GM12891 (cell line): Measurements from ENCODE around the gene ZNF548.

Experiments
- DNase-seq: peaks from one replicate; pipeline ENCODE4 v3.0.0; 2011; ENCODE audit warnings: low spot score; ENCODE audit not compliant: insufficient read length
- FAIRE-seq: peaks from 2 replicates; lab custom pipeline; 2011; peaks lifted over from hg19 to GRCh38; lab: Jason Lieb, UNC
- PAX5 ChIP-seq: IDR thresholded peaks from 2 replicates; pipeline ENCODE4 v1.6.1; 2011; ENCODE audit warnings: low read length, moderate library complexity, mild to moderate bottlenecking; ENCODE audit not compliant: insufficient read depth, severe bottlenecking
- POLR2A ChIP-seq: IDR thresholded peaks from 2 replicates; pipeline ENCODE4 v1.6.1; 2011; ENCODE audit warnings: low read depth, low read length, control low read depth
- POLR2AphosphoS5 ChIP-seq: IDR thresholded peaks from 2 replicates; pipeline ENCODE4 v1.6.1; 2011; ENCODE audit warnings: low read depth, low read length, control low read depth
- POU2F2 ChIP-seq: IDR thresholded peaks from 2 replicates; pipeline ENCODE4 v1.6.1; 2011; ENCODE audit warnings: low read depth, mild to moderate bottlenecking, control low read depth, low read length, moderate library complexity
- SPI1 ChIP-seq: IDR thresholded peaks from 2 replicates; pipeline ENCODE4 v1.6.1; 2011; ENCODE audit warnings: low read depth, low read length, control low read depth
- TAF1 ChIP-seq: IDR thresholded peaks from 2 replicates; pipeline ENCODE4 v1.6.1; 2011; ENCODE audit warnings: low read depth, low read length, control low read depth

ZNF548 gene

DNA sequence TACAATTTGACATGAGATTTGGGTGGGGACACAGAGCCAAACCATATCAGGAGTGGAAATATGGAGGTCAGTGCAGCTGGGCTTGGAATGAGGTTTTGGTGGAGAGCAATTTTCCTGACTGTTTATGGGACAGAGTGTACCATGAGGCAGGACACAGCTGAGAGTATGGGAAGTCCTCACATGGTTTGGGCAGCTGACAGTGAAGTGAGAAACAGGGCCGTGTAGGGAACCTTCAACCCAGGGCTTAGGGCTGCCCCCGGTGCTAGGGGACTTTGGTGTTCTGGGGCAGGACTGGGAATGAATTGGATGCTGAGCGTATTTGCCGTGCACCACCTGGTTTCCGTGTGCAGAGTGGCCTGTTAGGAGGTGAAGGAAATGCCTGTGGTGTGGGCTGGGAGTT lies 6.1 kb downstream of the ZNF548 start:
- DNase-seq (no peak), FAIRE-seq (no peak)
- TF ChIP-seq POLR2A (no peak), TAF1 (no peak), POU2F2 (no peak), SPI1 (no peak), PAX5 (no peak), POLR2AphosphoS5 (no peak)

DNA sequence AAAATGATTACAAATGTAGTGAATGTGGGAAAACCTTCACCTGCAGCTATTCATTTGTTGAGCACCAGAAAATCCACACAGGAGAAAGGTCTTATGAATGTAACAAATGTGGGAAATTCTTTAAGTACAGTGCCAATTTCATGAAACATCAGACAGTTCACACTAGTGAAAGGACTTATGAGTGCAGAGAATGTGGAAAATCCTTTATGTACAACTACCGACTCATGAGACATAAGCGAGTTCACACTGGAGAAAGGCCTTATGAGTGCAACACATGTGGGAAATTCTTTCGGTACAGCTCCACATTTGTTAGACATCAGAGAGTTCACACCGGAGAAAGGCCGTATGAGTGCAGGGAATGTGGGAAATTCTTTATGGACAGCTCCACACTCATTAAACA lies 9.2 kb downstream of the ZNF548 start:
- no peak for FAIRE-seq
- TF ChIP-seq POLR2AphosphoS5 (no peak), SPI1 (no peak), POU2F2 (no peak), TAF1 (no peak)
- DNase-seq: no peak

DNA sequence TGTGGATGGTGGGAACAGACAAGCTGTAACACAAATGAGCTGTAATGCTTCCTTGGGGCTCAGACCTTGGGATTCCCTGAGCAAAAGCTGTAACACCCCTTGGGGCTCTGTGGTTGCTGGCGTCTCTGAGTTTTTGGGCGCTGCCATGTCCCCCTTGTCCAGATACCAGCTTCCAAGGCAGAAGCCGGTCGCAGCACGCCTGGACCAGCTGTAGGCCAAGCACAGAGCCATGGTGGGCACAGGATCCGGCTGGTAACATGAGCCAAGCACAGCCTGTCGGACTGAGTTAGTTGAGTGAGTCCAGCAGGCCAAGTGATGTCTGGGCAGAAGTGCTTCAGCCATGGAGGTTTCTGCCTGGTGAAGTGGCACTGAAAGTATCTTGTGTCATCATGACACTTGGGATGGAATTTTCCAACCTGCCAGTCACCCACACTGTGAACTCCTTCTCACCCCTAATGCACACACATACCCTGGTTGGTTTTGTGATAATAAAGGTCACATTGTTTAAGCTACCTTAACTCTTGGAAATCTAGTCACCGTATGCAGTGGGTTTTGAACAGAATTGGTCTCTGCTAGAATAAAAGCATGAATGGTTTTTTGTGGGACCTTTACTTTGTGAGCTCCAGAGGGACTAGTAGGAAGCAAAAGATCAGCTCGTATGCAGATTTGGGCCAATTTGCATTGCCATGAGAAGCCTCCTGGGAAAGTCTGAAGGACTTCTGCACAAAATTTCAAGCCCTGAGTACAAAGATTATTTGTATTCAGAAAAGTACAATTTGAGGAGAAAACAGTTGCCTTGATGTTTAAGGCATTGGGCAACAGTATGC lies 14.3 kb downstream of the ZNF548 start:
- FAIRE-seq (no peak), DNase-seq (no peak)
- TF ChIP-seq POLR2AphosphoS5 (no peak), POU2F2 (no peak), SPI1 (no peak), TAF1 (no peak), POLR2A (no peak), PAX5 (no peak)

DNA sequence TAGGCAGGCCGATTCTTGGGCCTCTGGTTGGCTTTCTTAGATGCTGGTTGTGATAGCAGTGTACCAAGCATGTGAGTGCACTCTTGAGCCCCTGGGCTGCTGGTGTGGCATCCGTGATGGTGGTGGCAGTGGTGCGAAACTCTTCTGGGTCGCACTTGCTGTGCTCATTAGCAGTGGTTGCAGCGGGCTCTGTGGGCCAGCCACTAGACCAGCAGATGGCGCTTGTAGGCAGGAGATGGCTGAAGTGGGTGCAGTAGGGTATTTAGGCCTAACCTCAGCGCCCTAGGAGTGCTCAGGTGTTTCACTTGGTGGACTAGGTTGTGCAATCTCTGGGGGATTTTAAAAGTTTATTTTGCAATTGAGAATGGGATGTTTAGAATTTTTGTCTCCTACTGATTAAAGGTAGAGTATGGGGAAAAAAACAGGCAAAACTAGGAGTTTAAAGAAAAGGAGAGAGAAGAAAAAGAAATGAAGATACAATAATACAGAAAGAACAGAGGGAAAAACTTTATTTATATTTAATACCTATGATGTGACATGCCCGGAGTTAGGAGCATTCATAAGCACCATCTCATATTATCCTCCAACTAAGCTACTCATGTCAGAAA lies 17.0 kb downstream of the ZNF548 start:
- DNase-seq (peak; percentile 64), FAIRE-seq (peak; percentile 77)
- no peak for TF ChIP-seq POLR2A
- TF ChIP-seq TAF1: no peak
- no peak for TF ChIP-seq POU2F2
- no peak for TF ChIP-seq PAX5
- no peak for TF ChIP-seq SPI1
- no peak for TF ChIP-seq POLR2AphosphoS5

DNA sequence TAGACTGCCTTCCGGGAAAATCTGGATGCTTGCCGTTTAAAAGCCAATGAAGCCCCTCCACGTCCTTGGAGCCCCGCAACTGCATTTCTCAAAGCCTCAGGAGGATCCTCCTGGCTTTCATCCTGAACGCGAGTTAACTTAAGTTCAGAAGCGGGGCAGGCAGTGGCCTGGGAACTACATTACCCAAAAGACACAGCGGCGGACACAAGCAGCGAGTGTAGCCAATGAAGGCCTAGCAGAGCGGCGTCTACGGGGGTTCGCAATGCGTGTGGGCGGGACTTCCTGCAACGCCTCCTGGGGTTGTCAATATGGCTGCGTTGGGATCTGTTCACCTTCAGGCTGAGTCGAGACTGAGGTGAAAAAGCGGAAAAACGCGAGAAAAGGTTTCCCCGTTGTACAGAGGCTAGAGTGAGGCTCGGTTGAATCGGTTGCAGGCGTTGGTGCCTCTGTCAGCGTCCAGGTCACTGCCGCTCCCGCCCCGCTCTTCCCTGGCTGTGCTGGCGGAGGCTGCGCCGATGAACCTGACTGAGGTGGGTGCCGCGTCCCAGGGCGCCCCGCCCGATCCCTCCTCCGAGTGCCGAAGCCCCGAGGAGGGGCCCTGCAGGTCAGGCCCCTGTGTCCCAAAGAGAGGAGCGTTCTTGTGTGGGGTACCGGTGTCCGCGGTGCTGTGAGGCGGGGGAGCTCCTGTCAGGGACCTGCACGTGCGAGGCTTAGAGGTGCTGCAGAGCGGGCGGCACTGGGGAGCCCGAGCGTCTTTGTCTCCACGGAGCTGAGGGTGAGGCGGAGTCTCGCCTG lies 21.4 kb downstream of the ZNF548 start, which contains the start of gene ZNF17:
Gene ZNF17 (plus strand): TSS at position 285 of the 795 bp plus-strand sequence. CDS start 2,455 bp downstream, outside the sequence.
- FAIRE-seq (peak; percentile 99), DNase-seq (peak; percentile 88)
- peak; percentile 61; the same call in 1 of the 2 replicates for TF ChIP-seq POLR2A
- TF ChIP-seq POLR2AphosphoS5: peak; percentile 54; the same call in 1 of the 2 replicates
- no peak for TF ChIP-seq POU2F2
- no peak for TF ChIP-seq SPI1
- peak; percentile 69; the same call in 1 of the 2 replicates for TF ChIP-seq TAF1
- no peak for TF ChIP-seq PAX5

DNA sequence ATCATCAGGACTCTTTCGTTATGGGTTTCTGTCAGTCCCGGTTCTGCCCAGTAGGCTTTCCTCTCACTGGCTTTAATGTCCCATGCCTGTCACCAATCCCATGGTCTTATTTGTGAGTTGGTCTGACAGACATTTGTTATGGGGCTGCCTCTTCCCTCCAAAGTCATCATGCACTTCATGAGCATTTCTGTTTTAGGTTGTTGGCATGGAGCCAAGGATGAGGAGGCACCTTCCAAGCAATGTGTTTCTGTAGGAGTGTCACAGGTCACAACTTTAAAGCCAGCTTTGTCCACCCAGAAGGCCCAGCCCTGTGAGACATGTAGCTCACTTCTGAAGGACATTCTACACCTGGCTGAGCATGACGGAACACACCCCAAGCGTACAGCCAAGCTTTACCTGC lies 29.8 kb downstream of the ZNF548 start:
- DNase-seq: no peak
- FAIRE-seq: no peak
- TF ChIP-seq POU2F2 (no peak), TAF1 (no peak), POLR2AphosphoS5 (no peak), PAX5 (no peak), SPI1 (no peak), POLR2A (no peak)

DNA sequence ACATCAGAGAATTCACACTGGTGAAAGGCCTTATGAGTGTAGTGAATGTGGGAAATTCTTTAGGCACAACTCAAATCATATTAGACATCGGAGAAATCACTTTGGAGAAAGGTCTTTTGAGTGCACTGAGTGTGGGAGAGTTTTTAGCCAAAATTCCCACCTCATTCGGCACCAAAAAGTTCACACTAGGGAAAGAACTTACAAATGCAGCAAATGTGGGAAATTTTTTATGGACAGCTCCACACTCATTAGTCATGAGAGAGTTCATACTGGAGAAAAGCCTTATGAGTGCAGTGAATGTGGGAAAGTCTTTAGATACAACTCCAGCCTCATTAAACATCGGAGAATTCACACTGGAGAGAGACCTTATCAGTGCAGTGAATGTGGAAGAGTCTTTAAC lies 31.4 kb downstream of the ZNF548 start:
- TF ChIP-seq POLR2AphosphoS5 (no peak), PAX5 (no peak), SPI1 (no peak), POU2F2 (no peak), POLR2A (no peak), TAF1 (no peak)
- FAIRE-seq (no peak), DNase-seq (no peak)

DNA sequence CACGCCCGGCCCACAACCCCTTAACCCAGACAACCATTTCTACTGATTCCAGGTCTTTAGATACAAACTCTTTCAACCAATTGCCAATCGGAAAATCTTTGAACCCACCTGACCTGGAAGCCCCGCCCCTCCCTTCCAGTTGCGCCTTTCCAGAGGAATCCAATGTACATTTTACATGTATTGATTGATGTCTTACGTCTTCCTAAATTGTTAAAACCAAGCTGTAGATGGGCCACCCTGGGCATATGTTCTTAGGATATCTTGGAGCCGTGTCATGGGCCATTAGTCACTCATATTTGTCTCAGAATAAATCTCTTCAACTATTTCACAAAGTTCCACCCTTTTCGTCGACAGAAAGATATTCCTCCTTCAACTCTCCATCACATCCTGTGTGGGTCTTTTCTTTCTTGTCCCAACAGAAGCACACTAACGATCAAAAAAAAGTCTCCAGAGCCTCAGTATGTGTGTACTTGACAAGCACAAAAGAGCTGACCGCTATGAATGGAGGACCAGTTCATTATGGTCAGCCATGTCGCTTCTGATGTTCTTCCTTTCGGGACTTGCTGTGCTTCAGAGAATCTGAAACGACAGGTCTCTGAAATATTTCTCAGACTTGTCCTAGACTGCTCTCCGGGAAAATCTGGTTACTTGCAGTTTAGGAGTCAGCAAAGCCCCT lies 44.9 kb downstream of the ZNF548 start:
- TF ChIP-seq TAF1 (no peak), PAX5 (no peak), POU2F2 (no peak), POLR2AphosphoS5 (no peak), SPI1 (no peak), POLR2A (no peak)
- DNase-seq: no peak
- FAIRE-seq: no peak
